CD4-positive, alpha-beta T cell treated with Interleukin-6 for 4 hours (primary cell): ENCODE data around the gene SUN1.
A peak's percentile ranks its signal among the peaks of the same experiment; 100 is the strongest.
"Not testable (repeated sequence)": the region's sequence is repeated elsewhere in the genome, so short reads cannot be mapped to it uniquely, and the experiment has no call there.

Experiments used
- DNase-seq: peaks from one replicate; pipeline ENCODE4 v3.0.0-alpha.2; 2020; ENCODE audit warnings: mixed read lengths

Gene SUN1, protein sequence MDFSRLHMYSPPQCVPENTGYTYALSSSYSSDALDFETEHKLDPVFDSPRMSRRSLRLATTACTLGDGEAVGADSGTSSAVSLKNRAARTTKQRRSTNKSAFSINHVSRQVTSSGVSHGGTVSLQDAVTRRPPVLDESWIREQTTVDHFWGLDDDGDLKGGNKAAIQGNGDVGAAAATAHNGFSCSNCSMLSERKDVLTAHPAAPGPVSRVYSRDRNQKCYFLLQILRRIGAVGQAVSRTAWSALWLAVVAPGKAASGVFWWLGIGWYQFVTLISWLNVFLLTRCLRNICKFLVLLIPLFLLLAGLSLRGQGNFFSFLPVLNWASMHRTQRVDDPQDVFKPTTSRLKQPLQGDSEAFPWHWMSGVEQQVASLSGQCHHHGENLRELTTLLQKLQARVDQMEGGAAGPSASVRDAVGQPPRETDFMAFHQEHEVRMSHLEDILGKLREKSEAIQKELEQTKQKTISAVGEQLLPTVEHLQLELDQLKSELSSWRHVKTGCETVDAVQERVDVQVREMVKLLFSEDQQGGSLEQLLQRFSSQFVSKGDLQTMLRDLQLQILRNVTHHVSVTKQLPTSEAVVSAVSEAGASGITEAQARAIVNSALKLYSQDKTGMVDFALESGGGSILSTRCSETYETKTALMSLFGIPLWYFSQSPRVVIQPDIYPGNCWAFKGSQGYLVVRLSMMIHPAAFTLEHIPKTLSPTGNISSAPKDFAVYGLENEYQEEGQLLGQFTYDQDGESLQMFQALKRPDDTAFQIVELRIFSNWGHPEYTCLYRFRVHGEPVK

DNA sequence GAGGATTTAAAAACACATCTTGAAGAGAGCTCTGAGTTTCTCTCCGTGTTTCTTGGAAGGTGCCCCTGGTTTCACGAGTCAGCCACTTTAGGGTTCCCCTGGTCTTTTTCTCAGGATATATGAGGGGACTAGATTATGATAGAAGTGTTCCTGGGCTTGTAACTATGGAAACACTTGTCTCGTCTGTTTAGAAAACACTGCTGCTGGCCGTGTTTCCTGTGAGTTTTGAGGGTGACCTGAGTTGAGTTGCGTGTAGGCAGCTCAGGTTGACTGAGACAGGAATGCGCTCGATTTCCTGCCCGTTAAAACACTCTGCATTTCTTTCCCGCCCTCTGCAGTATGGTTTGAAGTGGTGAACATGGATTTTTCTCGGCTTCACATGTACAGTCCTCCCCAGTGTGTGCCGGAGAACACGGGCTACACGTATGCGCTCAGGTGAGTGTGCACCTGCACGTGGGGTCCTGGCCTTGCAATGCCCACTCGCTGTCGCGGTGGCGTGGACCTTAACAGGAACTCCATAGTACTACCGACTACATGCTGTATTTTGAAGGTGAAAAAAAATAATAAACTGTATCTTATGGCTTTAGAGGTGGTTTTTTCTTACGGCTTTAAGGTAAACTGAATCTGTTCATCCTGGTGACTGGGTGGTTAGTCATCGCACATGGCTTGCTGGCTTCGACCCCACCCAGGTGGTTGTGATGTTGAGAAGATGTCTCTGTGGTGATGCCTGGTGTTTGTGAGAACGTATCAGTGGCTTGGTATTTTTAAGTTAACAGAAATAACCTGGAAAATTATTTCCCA is at the start of gene SUN1:
Gene SUN1 (plus strand): TSS at position 310 of the 801 bp plus-strand sequence. CDS start 49 bp downstream, at position 359.
- peak; percentile 84 for DNase-seq

DNA sequence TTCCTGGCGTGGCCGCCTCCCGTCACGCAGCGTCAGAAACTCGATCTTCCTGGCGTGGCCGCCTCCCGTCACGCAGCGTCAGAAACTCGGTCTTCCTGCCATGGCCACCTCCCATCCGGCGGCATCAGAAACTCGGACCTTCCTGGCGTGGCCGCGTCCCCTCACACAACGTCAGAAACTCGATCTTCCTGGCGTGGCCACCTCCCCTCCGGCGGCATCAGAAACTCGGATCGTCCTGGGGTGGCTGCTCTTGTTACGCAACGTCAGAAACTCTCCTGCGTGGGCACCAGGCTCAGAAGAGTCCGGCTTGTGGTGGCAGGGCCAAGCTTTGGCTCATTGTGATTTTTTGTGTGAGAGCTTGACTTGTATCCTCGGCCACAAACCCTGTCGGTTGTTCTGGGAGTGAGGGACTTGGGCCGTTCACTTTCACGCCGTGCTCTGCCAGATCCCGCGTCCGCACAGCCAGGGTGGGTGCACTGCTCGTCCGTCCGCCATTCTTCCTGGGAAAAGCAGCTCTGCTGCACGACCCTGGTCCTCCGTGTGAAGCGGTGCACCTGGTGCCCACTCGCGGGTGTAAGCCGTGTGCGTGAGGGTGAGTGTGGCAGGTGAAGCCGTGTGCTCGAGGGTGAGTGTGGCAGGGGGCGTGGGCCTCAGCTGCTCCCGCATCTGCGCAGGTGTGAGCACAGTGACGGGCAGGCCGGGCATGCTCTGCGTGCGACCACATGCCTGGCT is 49.4 kb upstream of the SUN1 start:
- no peak for DNase-seq

DNA sequence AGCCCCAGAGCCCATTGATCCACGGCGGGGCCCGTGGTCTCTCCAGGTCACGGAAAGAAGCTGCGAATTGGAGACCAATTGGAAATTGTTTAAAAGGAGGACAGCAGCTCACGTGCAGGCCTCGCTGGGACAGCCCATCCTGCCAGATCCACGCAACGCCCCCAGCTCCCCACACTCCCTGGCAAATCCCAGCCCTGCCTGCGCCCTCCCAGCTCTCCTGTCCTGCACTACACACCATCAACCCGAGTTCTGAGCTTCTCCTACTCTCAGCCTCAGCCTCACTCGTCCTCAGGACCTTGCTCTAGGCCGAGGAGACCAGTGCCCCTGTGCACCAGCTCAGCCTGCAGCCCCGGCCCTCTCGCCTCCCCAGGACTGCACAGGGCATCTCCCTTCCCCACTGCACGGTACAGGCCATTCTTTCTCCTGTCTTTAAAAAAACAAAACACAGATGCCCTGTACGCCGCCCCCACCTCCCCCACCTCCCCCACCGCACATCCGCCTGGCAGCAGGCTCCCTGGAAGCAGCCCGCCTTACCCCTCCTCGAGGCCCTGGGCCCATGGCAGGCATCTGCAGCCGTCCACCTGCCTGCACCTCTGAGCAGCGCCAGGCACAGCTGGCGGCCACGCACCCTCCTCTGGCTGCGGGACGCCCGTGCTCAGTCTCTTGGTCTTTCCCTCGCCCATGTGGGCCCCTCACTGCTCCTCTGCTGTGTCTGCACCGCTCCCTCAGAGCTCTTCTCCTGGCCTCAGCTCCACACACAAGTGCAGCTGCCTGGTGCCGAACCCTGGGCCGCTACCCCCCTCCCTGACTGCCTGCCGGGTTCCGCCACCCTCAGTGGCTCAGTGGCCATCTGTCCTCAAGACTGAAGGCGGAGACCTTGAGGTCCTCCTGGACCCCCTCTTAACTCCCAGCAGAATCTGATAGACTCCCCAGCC is 48.5 kb upstream of the SUN1 start:
- DNase-seq = no peak

DNA sequence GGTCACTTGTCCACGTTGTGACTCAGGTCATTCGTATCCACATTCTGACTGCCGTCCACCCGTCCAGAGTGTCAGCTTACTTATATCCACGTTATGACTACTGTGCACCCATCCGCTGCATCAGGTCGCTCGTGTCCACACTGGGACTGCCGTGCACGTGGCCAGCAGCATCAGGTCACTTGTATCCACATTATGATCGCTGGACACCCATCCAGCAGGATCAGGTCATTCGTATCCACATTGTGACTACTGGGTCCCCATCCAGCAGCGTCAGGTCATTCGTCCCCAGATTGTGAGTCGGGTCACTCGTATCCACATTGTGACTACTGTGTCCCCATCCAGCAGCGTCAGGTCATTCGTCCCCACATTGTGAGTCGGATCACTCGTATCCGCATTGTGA is 47.3 kb upstream of the SUN1 start:
- DNase-seq = no peak

DNA sequence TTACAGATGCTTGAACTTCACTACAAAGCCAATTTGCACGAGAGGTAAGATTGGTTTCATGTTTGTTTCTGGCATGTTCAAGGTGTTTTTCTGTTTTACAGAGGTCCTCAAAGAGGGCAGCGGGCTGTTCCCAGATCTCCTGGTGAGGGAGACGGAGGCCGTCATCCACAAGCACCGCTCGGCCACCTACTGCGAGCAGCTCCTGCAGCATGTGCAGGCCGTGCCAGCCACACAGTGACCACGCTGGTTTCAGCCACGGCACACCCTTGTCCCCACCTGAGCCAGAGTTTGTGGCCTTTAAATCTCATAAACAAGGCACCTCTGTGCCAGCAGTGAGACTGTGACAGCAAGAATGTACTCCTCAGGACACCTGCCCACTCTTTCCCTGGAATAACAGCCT is 46.9 kb upstream of the SUN1 start:
- DNase-seq = no peak

DNA sequence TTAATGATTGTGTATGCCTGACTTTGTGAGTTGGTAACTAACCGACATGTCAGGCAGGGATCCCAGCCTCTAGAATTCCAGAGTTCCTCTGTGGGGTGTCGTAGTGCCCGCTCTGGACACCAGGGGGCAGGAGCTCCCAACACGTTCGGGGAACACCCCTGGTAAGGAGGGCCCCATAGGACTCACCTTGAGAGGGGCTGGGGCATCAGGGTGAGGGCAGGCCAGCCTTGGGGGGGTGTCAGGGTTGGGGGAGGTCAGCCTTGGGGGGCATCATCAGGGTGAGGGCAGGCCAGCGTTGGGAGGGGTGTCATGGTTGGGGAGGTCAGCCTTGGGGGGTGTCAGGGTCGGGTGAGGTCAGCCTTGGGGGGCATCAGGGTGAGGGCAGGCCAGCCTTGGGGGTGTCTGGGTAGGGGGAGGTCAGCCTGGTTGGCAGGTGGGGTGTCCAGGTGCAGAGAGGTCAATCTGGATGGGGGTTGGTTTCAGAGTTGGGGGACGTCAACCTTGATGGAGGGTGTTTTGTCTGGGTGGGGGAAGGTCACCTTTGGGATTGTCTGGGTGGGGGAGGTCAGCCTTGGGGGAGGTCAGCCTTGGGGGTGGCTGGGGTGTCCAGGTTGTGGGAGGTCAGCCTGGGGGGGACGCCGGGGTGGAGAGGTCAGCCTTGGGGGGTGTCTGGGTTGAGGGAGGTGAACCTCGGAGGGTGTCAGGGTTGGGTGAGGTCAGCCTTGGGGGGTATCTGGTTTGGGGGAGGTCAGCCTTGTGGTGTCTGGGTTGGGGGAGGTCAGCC is 45.6 kb upstream of the SUN1 start:
- peak; percentile 80 for DNase-seq

DNA sequence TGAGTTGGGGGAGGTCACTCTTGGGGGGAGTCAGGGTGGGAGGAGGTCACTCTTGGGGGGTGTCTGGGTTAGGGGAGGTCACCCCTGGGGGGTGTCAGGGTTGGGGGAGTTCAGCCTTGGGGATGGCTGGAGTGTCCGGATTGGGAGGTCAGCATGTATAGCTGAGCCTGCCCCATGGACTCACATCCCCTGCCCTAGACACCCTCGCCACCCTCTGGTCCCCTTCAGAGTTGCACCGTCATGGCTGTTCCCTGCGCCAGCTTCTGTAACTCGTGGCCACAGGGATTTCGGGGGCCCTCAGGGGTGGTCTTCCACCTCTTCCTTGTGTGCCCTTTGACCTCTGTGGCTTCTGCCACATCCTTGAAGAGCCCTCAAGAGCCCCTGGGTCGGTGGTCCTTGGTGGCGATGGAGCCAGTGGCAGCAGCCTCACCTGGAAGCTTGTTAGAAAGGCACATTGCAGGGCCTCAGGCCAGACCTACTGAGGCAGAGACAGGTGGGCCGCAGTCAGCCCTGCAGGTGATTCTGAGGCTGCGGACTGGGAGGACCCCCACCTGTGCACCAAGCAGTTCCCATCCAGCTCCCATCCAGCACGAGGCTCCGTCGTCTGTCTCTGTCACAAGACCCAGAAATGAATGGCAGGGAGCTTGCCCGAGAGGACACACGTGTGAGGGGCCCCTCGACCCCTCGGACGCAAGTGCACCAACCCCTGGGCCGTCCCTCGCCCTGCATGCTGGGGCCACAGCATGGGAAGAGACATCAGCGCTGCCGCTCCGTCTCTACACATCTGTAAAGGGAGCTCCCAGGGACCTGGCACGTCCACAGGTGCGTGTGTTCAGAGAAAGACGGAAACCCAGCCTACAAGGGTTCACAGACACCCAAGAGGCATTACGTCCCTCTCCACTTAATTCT is 44.7 kb upstream of the SUN1 start:
- DNase-seq = no peak

DNA sequence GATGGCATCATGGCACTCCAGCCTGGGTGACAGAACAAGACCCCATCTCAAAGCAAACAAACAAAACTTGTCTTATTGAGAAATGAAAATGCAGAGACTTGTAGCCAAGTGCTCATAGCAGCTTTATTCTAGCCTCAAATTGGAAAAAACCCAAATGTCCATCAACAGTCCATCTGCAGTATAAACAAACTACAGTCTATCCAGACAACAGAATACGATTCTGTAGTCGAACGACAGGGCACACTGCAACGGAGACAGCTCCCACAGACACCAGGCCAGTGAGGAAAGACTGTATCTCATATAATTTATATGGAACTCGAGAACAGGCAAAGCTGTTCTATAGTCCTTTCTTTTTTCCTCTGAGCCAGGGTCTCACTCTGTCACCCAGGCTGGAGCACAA is 40.8 kb upstream of the SUN1 start:
- no peak for DNase-seq

DNA sequence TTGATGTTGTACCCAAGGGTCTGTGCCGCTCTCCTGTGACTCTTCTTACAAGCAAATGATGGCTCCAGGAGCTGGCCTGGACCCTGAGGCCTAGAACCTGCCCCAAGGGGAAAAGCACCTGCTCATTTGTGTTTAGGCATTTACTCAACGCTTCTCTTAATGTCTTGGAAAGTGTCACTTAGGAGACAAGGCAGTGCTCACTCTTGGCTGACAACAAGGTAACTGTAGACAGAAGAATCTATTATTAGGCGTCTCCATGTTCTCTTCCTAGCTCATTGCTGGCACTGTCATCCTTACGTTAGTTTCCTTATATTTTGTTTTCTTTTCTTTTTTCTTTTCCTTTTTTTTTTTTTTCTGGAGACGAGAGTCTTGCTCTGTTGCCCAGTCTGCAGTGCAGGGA is 38.1 kb upstream of the SUN1 start:
- no peak for DNase-seq

DNA sequence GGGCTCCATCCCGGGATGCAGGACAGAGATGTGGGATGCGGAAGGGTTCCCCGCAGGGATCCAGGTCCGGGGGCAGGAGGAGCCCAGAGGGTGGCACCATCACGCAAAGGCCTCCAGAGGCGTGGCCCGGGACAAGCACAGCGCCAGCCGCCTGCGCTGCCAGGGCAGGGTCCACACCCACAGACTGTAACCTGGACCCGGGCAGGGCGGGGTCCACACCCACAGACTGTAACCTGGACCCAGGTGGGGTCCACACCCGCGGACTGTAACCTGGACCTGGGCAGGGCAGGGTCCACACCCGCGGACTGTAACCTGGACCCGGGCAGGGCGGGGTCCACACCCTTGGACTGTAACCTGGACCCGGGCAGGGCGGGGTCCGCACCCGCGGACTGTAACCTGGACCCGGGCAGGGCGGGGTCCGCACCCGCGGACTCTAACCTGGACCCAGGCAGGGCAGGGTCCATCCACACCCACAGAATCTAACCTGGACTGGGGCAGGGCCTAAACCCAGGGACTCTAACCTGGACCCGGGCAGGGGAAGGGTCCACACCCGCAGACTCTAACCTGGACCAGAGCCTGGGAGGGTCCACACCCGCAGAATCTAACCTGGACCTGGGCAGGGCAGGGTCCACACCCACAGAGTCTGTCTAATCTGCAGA is 37.5 kb upstream of the SUN1 start:
- no peak for DNase-seq

DNA sequence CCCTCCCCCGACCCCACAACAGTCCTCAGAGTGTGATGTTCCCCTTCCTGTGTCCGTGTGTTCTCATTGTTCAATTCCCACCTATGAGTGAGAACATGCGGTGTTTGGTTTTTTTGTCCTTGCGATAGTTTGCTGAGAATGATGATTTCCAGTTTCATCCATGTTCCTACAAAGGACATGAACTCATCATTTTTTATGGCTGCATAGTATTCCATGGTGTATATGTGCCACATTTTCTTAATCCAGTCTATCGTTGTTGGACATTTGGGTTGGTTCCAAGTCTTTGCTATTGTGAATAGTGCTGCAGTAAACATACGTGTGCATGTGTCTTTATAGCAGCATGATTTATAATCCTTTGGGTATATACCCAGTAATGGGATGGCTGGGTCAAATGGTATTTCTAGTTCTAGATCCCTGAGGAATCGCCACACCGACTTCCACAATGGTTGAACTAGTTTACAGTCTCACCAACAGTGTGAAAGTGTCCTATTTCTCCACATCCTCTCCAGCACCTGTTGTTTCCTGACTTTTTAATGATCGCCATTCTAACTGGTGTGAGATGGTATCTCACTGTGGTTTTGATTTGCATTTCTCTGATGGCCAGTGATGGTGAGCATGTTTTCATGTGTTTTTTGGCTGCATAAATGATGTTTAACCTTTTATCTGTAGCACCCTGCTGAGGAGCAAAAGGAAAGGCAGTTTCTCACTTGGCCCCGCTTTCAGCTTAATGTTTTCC is 35.7 kb upstream of the SUN1 start:
- DNase-seq = not testable (repeated sequence)

DNA sequence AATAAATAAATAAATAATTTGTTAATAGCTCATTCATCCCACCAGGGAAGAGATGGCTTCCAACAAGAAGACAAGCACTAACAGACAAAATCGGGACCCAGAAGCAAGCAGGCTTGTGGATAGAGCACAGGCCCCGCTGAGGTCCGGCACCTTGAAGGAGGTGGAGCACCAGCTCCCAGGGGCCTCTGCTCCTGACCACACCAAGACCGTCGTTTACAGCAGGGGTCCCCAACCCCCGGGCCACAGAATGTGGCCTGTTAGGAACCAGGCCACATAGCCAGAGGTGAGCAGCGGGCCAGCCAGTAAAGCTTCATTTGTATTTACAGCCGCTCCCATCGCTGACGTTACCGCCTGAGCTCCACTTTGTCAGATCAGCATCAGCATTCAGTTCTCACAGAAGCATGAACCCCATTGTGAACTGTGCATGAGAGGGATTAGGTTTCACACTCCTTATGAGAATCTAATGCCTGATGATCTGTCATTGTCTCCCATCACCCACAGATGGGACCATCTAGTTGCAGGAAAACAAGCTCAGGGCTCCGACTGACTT is 33.3 kb upstream of the SUN1 start:
- no peak for DNase-seq

DNA sequence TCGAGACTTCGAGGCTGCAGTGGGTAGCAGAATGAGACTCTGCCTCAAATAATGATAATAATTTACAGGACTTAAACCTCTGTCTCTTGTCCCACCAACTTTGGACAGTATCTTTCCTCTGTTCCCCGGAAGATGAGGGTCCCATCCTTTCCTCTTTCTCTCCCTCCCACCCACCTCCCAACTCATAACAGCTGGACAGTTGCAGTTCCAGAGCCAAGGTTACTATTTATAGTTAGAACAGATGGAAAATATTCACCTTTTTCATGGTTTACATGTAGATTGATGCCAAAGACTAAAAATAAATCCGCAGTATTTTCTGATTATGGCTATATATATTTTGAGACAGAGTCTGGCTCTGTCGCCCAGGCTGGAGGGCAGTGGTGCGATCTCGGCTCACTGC is 31.6 kb upstream of the SUN1 start:
- no peak for DNase-seq

DNA sequence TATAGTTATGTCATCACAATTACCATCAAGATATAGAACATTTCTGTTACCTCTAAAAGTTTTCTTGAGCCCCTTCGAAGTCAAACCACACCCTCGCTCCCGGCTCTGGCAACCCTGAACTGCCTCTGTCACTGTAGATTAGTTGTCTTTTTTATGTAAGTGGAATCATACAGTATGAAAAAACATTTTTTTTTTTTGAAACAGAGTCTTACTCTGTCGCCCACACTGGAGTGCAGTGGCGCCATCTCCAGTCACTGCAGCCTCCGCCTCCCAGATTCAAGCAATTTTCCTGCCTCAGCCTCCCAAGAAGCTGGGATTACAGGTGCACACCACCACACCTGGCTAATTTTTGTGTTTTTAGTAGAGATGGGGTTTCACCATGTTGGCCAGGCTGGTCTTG is 30.9 kb upstream of the SUN1 start:
- DNase-seq = not testable (repeated sequence)

DNA sequence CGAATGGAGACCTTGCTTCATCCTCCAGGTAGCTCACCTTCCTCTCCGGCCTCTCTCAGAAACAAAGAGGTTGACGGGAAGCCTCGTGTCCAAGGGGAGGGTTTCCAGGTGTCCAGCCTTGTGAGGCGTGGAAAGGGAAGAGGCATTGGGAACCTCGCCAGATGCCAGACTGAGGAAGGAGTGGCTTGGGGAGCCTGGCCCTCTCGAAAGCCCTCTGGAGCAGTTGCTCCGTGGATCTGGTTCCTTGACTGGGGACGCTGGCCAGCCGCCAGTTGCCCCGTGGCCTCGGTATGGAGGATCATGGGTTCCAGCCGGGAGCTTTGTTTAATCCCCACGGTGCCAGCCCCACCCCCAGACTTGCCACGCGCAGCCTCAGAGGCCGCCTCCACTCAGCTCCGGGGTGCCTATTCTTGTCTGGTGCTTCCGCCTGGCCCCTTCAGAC is 30.3 kb upstream of the SUN1 start:
- no peak for DNase-seq

DNA sequence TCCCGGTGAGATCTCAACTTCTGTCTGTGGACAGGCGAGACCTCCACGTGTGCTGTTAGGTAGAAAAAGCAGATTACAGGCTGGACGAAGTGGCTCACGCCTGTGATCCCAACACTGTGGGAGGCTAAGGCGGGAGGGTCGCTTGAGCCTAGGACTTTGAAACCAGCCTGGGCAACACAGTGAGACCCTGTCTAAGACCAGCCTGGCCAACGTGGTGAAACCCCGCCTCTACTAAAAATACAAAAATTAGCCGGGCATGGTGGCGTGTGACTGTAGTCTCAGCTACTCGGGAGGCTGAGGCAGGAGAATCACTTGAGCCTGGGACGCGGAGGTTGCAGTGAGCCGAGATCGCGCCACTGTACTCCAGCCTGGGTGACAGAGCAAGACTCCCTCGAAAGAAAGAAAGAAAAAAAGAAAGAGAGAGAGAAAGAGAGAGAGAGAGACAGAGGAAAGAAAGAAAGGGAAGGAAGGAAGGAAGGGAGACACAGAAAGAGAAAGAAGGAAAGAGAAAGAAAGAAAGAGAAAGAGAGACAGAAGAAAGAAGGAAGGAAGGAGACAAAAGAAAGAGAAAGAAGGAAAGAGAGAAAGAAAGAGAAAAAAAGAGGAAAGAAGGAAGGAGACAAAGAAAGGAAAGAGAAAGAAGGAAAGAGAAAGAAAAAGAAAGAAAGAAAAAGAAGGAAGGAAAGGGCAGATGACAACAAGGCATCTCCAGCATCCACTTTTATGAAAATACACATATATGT is 29.6 kb upstream of the SUN1 start:
- DNase-seq = no peak

DNA sequence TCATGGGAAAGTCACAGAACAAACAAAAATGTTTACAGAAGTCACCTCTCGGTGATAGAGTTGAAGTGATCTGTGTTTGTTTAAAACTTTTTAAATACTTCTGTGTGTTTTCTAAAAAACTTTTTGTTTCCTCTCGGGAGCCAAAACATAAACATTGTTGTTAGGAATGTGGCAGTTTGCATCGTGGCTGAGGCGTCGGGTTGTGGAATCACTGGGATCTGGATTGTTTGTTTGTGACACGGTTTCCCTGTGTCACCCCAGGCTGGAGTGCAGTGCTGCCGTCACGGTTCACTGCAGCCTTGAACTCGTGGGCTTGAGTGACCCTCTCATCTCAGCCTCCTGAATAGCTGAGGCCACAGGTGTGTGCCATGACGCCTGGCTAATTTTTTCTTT is 29.0 kb upstream of the SUN1 start:
- DNase-seq = no peak
